HepG2 (cell line): ENCODE data around the gene FGF21. TPM values are rescaled to one million over a fixed set of nuclear protein-coding genes. Genes with fewer than 3 reads are reported as not detected.
A peak's percentile ranks its signal among the peaks of the same experiment; 100 is the strongest.

Experiments
- ATF7 ChIP-seq, 2 experiments: fragments of 450-650 bp in 1 of 2; sonication (generic) in 1 of 2; formaldehyde crosslinking in 1 of 2; IDR thresholded peaks; 2 replicates each; pipeline versions ENCODE4 v1.4.0 to v1.6.1; 2016 to 2020; ENCODE audit warnings: antibody characterized with exemption in 1 of 2, mild to moderate bottlenecking in 1 of 2, missing genetic modification reagents in 1 of 2
- CHD4 ChIP-seq: fragments of 200-600 bp; sonication (generic); IDR thresholded peaks from 2 replicates; pipeline ENCODE4 v1.7.0; 2017; ENCODE audit warnings: mild to moderate bottlenecking, low read length, borderline replicate concordance
- DPF2 ChIP-seq: sonication (generic); formaldehyde crosslinking; IDR thresholded peaks from 2 replicates; pipeline ENCODE4 v1.4.0; 2020; ENCODE audit warnings: mild to moderate bottlenecking, low read depth, missing genetic modification reagents, borderline replicate concordance
- FOXP1 ChIP-seq, 2 experiments: fragments of 450-650 bp in 1 of 2; IDR thresholded peaks; 2 replicates each; pipeline ENCODE4 v1.6.1; 2017 to 2018; ENCODE audit warnings: antibody characterized with exemption in 1 of 2
- HNF1B ChIP-seq: sonication (generic); formaldehyde crosslinking; IDR thresholded peaks from 2 replicates; pipeline ENCODE4 v1.5.1; 2020; ENCODE audit warnings: mild to moderate bottlenecking, moderate library complexity, missing genetic modification reagents
- IKZF5 ChIP-seq: IDR thresholded peaks from 2 replicates; pipeline ENCODE4 v1.6.1; 2018; ENCODE audit warnings: missing genetic modification reagents, mild to moderate bottlenecking, missing compliant biosample characterization
- KLF13 ChIP-seq: sonication (generic); formaldehyde crosslinking; IDR thresholded peaks from 2 replicates; pipeline ENCODE4 v1.4.0; 2020; ENCODE audit warnings: mild to moderate bottlenecking, missing genetic modification reagents
- MTF2 ChIP-seq: sonication (generic); formaldehyde crosslinking; IDR thresholded peaks from 2 replicates; pipeline ENCODE4 v1.5.0; 2020; ENCODE audit warnings: missing genetic modification reagents, borderline replicate concordance
- NCOA2 ChIP-seq: sonication (generic); formaldehyde crosslinking; IDR thresholded peaks from 2 replicates; pipeline ENCODE4 v1.8.0; 2022; ENCODE audit warnings: inconsistent platforms
- NR2F6 ChIP-seq, 2 experiments: IDR thresholded peaks; 2 replicates each; pipeline ENCODE4 v1.6.1; 2016; ENCODE audit warnings: antibody characterized with exemption in 1 of 2, mild to moderate bottlenecking in 1 of 2
- SATB2 ChIP-seq: sonication (generic); formaldehyde crosslinking; IDR thresholded peaks from 2 replicates; pipeline ENCODE4 v1.5.0; 2020; ENCODE audit warnings: missing genetic modification reagents
- SMAD9 ChIP-seq: sonication (generic); formaldehyde crosslinking; IDR thresholded peaks from 2 replicates; pipeline ENCODE4 v1.5.1; 2020; ENCODE audit warnings: mild to moderate bottlenecking, missing genetic modification reagents
- SPEN ChIP-seq: sonication (generic); formaldehyde crosslinking; IDR thresholded peaks from 2 replicates; pipeline ENCODE4 v1.5.1; 2020; ENCODE audit warnings: low read depth, mild to moderate bottlenecking, missing genetic modification reagents
- THAP9 ChIP-seq: sonication (generic); formaldehyde crosslinking; IDR thresholded peaks from 2 replicates; pipeline ENCODE4; 2020; ENCODE audit warnings: missing genetic modification reagents, mild to moderate bottlenecking, borderline replicate concordance
- ZBTB7B ChIP-seq: sonication (generic); formaldehyde crosslinking; IDR thresholded peaks from 2 replicates; pipeline ENCODE4 v1.4.0; 2020; ENCODE audit warnings: missing genetic modification reagents
- ZFAT ChIP-seq: sonication (generic); formaldehyde crosslinking; conservative IDR thresholded peaks from 2 replicates; pipeline ENCODE4 v1.8.1; 2023; ENCODE audit warnings: missing genetic modification reagents, inconsistent platforms
- ZNF224 ChIP-seq: sonication (generic); formaldehyde crosslinking; IDR thresholded peaks from 2 replicates; pipeline ENCODE4 v1.5.0; 2020; ENCODE audit warnings: mild to moderate bottlenecking, missing genetic modification reagents
- ZNF274 ChIP-seq: sonication (generic); formaldehyde crosslinking; IDR thresholded peaks from 2 replicates; pipeline ENCODE4 v1.5.1; 2020; ENCODE audit warnings: mild to moderate bottlenecking, missing genetic modification reagents
- ZNF383 ChIP-seq: sonication (generic); formaldehyde crosslinking; IDR thresholded peaks from 2 replicates; pipeline ENCODE4 v1.4.0; 2020; ENCODE audit warnings: missing genetic modification reagents, mild to moderate bottlenecking, borderline replicate concordance
- ZNF460 ChIP-seq: sonication (generic); formaldehyde crosslinking; IDR thresholded peaks from 2 replicates; pipeline ENCODE4 v1.5.1; 2020; ENCODE audit warnings: missing genetic modification reagents, mild to moderate bottlenecking, borderline replicate concordance
- ZNF549 ChIP-seq: sonication (generic); formaldehyde crosslinking; IDR thresholded peaks from 2 replicates; pipeline ENCODE4 v1.5.0; 2020; ENCODE audit warnings: missing genetic modification reagents
- ZNF564 ChIP-seq: sonication (generic); formaldehyde crosslinking; IDR thresholded peaks from 2 replicates; pipeline ENCODE4 v1.8.1; 2023; ENCODE audit warnings: mild to moderate bottlenecking, missing genetic modification reagents
- ZNF678 ChIP-seq: sonication (generic); formaldehyde crosslinking; IDR thresholded peaks from 2 replicates; pipeline ENCODE4 v1.4.0; 2020; ENCODE audit warnings: mild to moderate bottlenecking, missing genetic modification reagents
- ZNF720 ChIP-seq: sonication (generic); formaldehyde crosslinking; IDR thresholded peaks from 2 replicates; pipeline ENCODE4 v1.4.0; 2020; ENCODE audit warnings: missing genetic modification reagents
- polyA plus RNA-seq, 8 experiments: library from polyadenylated mRNA; depleted of rRNA in 3 of 8; stranded (reverse) in 7 of 8; unstranded in 1 of 8; fragments of >200 nt; fragmentation: Illumina TruSeq in 4 of 8; extraction: Trizol in 4 of 8; gene quantifications; 2 replicates each; pipeline versions ENCODE4 v1.2.1 to v1.2.3, GENCODE V29; 2011 to 2016; ENCODE audit warnings: low read depth in 4 of 8, missing spikeins in 1 of 8, mixed read lengths in 1 of 8; ENCODE audit not compliant: insufficient read depth in 1 of 8
- total RNA-seq, 5 experiments: library from RNA; depleted of rRNA; stranded (reverse); fragments of >200 nt; fragmentation: Illumina TruSeq; extraction: Trizol; gene quantifications; 2 replicates each; pipeline ENCODE4 v1.2.3, GENCODE V29; 2016; ENCODE audit warnings: low read depth in 1 of 5

Gene FGF21
- total and polyA plus RNA-seq, 2 of the 13 experiments (the other 11 are each of a cell fraction or from before 2014, with no cell fraction given): 0.17 TPM; not detected in 1

GRCh38 chr19:48720613-48721296 lies 34.6 kb upstream of the FGF21 start (continued):
- TF ChIP-seq ZNF678 (CRISPR knock-in tag) (no peak), IKZF5 (CRISPR knock-in tag) (peak; percentile 81), ZNF564 (no peak), ATF7 (IDR thresholded peaks at IDR 0.05) (no peak), ATF7 (CRISPR knock-in tag; IDR thresholded peaks at IDR 0.05) (no peak), ZNF383 (CRISPR knock-in tag) (no peak), THAP9 (CRISPR knock-in tag) (no peak; the same call in 1 of the 2 replicates), NCOA2 (CRISPR knock-in tag) (0 out of 2 replicates have a peak, but pooled peaks have one; percentile 9), ZFAT (no peak), ZNF720 (CRISPR knock-in tag) (no peak), CHD4 (no peak; the same call in 1 of the 2 replicates), MTF2 (CRISPR knock-in tag) (no peak), KLF13 (CRISPR knock-in tag) (no peak), FOXP1 (IDR thresholded peaks at IDR 0.05) (no peak), FOXP1 (CRISPR knock-in tag; IDR thresholded peaks at IDR 0.05) (no peak), ZNF460 (CRISPR knock-in tag) (no peak), NR2F6 (IDR thresholded peaks at IDR 0.05) (no peak), NR2F6 (CRISPR knock-in tag; IDR thresholded peaks at IDR 0.05) (no peak), SMAD9 (CRISPR knock-in tag) (no peak), DPF2 (CRISPR knock-in tag) (no peak), SPEN (CRISPR knock-in tag) (0 out of 2 replicates have a peak, but pooled peaks have one; percentile 13), HNF1B (CRISPR knock-in tag) (peak; percentile 72), ZNF274 (CRISPR knock-in tag) (0 out of 2 replicates have a peak, but pooled peaks have one; percentile 53), ZNF224 (no peak), SATB2 (CRISPR knock-in tag) (no peak), ZBTB7B (CRISPR knock-in tag) (peak; percentile 38; the same call in 1 of the 2 replicates), ZNF549 (no peak)
